ENCODE measurements around the gene TIAM2. TPM values are rescaled to one million over a fixed set of nuclear protein-coding genes. Genes with fewer than 3 reads are reported as not detected.
"Not testable (repeated sequence)": the region's sequence is repeated elsewhere in the genome, so short reads cannot be mapped to it uniquely, and the experiment has no call there.

Gene TIAM2
- total and polyA plus RNA-seq, 9 donors, result 9.1 to 15.6 (median 10.3) TPM

DNA sequence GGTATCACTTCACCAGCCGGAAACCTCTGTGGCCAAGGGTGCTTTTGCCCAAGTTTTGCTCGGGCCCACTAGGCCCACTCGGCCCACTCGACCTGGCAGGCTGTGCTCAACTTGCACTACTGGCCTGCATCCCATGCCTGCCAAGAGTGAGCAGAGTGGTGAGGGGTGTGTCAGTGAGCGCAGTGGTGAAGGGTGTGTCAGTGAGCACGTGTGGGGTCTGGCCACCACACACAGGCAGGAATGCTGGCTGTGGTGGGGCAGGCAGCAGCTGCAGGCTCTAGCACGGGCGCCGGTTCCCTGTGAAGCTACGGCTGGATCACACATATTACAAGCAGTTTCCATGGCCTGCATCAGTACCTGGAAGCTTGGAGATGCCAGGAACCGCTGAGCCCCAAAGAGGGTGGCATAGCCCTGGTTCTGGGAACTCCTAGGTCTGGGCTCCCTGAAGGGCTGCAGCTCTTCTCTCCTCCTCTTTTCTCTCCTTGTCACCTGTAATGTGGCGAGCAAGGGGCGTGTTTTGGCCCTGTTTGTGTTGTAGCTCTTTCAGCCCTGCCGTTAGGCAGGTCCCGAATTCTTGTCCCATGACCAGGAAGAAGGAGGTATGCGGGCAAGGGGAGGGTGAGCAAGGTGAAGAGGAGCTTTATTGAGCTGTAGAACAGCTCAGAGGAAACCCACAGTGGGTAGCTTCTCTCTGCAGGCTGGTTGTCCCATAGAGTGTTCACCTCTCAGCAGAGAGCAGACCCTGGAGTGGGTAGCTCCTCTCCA, 217.7 kb downstream of the TIAM2 start:
- no peak overlapping the region for H3K27ac ChIP-seq
- H3K36me3 ChIP-seq, result no peaks in the 10 kb centered on the region
- no peak for TF ChIP-seq EP300 (IDR thresholded peaks at IDR 0.05)
- TF ChIP-seq, protein P1, sequence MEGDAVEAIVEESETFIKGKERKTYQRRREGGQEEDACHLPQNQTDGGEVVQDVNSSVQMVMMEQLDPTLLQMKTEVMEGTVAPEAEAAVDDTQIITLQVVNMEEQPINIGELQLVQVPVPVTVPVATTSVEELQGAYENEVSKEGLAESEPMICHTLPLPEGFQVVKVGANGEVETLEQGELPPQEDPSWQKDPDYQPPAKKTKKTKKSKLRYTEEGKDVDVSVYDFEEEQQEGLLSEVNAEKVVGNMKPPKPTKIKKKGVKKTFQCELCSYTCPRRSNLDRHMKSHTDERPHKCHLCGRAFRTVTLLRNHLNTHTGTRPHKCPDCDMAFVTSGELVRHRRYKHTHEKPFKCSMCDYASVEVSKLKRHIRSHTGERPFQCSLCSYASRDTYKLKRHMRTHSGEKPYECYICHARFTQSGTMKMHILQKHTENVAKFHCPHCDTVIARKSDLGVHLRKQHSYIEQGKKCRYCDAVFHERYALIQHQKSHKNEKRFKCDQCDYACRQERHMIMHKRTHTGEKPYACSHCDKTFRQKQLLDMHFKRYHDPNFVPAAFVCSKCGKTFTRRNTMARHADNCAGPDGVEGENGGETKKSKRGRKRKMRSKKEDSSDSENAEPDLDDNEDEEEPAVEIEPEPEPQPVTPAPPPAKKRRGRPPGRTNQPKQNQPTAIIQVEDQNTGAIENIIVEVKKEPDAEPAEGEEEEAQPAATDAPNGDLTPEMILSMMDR (IDR thresholded peaks at IDR 0.05), result no peak
- TF ChIP-seq POLR2A (IDR thresholded peaks at IDR 0.05), result no peak
- no peaks in the 10 kb centered on the region for H3K4me1 ChIP-seq (ENCODE audit: insufficient read depth)
- H3K9me3 ChIP-seq, result no peaks in the 10 kb centered on the region
- H3K27me3 ChIP-seq, result no peaks in the 10 kb centered on the region
- no peak overlapping the region for H3K4me3 ChIP-seq
- 88 to 94% (median 92%) methylated on average over 16 of the region's 16 CpGs for WGBS, 3 donors
- intact Hi-C loops (cut with DNase I), result no loop called here
- no peak for DNase-seq

DNA sequence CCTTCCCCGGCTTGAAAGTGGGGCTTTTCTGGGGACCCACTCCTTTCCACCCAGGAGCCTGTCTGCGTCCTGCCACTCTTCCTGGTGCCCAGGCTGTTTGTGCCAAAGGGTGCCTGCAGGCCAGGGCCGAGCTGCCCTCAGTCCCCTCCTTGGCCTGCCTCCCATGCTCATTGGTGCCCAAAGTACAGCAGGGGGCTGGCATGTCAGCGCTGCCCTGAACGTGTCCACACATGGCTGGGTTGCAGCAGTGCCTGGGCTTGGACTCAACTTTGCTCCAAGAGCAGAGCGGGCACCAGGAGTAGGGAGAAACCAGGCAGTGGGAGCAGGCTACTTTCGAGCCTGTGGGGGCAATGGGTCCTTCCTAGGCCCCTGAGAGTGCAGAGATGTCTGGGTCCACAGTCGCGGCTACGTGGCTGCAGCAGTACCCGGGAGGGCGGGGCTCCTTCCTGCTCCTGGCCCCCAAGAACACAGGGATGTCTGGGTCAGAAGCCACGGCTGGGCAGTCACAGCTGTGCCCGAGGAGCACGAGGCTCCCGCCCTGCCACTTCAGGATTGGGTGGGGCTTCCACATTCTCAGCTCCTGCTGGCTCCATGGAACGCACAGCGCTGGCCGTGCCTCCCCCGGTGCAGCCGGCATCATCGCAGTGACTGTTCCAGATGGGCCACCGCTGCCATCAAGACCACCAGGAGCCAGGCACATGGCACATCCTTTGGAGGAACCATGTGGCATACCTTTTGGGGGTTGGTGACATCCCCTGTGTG, 218.7 kb downstream of the TIAM2 start:
- Histone ChIP-seq H3K27ac (no peak overlapping the region), H3K36me3 (no peaks in the 10 kb centered on the region), H3K4me1 (ENCODE audit: insufficient read depth) (no peaks in the 10 kb centered on the region), H3K4me3 (no peak overlapping the region), H3K27me3 (no peaks in the 10 kb centered on the region), H3K9me3 (no peaks in the 10 kb centered on the region)
- intact Hi-C loops (cut with DNase I), result no loop called here
- WGBS, 3 donors, result 90 to 94% (median 90%) methylated on average over 23 of the region's 23 CpGs
- no peak for DNase-seq
- TF ChIP-seq, protein P1 (IDR thresholded peaks at IDR 0.05), result no peak
- TF ChIP-seq EP300 (IDR thresholded peaks at IDR 0.05), result no peak
- TF ChIP-seq POLR2A (IDR thresholded peaks at IDR 0.05), result no peak

DNA sequence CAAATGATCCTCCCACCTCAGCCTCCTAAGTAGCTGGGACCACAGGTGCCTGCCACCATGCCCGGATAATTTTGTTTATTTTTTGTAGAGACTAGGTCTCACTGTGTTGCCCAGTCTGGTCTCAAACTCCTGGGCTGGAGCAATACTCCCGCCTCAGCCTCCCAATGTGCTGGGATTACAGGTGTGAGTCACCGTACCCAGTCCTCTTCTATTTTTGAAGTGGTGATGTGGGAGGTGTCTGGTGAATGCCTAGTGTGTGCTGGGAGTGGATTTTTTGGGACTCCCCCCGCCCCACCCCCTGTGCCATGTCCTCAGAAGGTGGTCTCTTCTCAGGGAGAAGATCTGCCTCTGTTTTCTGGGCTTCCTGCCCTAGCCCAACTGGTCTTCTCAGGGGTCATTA, 220.8 kb downstream of the TIAM2 start:
- no peak overlapping the region for H3K4me3 ChIP-seq
- 83 to 89% (median 89%) methylated on average over 4 of the region's 4 CpGs for WGBS, 3 donors
- H3K27ac ChIP-seq, result no peak overlapping the region
- no peaks in the 10 kb centered on the region for H3K9me3 ChIP-seq
- TF ChIP-seq, protein P1 (IDR thresholded peaks at IDR 0.05), result no peak
- TF ChIP-seq EP300 (IDR thresholded peaks at IDR 0.05), result no peak
- H3K27me3 ChIP-seq, result no peaks in the 10 kb centered on the region
- H3K36me3 ChIP-seq, result no peaks in the 10 kb centered on the region
- no peaks in the 10 kb centered on the region for H3K4me1 ChIP-seq (ENCODE audit: insufficient read depth)
- intact Hi-C loops (cut with DNase I), result no loop called here
- no peak for DNase-seq

DNA sequence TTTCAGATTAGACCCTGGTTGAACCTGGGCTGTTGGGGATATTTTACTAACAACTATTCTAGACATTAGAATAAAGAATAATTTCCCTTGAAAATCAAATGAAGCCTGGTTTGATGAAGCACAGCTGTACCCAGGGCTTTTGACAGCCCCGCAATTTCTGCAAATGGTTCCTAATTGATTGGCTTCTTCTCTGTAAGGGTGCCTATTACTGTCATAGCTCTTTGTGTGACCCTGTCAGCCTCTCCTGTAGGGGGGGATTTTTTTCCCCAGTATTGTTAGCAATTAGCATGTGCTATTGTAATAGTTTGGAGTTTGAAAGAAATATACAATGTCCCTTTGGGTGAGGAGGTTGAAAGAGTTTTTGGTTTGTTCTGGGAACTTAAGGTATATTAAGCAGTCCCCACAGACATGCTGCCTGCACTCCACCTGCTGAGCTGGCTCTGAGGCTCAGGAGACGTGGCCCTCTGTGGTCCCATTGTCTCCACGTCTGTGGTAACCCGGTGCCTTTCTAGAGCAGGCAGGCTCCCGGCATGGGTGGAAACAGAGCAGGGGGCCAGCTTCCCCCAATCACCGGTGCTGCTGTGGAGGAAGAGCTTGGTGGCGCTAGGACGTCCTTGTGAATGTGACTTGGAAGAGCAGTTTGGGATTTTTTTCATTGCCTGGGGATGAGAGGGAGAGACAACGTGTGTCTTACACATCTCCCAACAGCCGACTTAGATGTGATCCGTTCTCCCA, 221.4 kb downstream of the TIAM2 start:
- DNase-seq, result no peak
- Histone ChIP-seq H3K27ac (no peak overlapping the region), H3K4me3 (no peak overlapping the region), H3K27me3 (no peaks in the 10 kb centered on the region), H3K9me3 (no peaks in the 10 kb centered on the region), H3K4me1 (ENCODE audit: insufficient read depth) (no peaks in the 10 kb centered on the region), H3K36me3 (no peaks in the 10 kb centered on the region)
- intact Hi-C loops (cut with DNase I), result no loop called here
- 65 to 72% (median 67%) methylated on average over 11 of the region's 11 CpGs for WGBS, 3 donors
- TF ChIP-seq POLR2A (IDR thresholded peaks at IDR 0.05), result no peak
- no peak for TF ChIP-seq EP300 (IDR thresholded peaks at IDR 0.05)
- TF ChIP-seq, protein P1 (IDR thresholded peaks at IDR 0.05), result no peak

DNA sequence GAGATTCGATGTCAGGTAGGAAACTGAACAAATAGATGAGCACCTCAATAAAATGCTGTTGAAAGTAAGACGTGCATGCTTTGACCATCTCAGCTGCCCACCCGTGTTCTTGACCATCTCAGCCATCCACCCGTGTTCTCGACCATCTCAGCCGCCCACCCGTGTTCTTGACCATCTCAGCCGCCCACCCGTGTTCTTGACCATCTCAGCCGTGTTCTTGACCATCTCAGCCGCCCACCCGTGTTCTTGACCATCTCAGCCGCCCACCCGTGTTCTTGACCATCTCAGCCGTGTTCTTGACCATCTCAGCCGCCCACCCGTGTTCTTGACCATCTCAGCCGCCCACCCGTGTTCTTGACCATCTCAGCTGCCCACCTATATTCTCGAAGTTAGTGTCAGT, 223.6 kb downstream of the TIAM2 start:
- WGBS, 3 donors, result 92 to 93% (median 92%) methylated on average over 20 of the region's 20 CpGs
- H3K27me3 ChIP-seq; intact Hi-C loops (cut with DNase I); H3K4me3 ChIP-seq; H3K27ac ChIP-seq; H3K36me3 ChIP-seq; DNase-seq; H3K4me1 ChIP-seq (ENCODE audit: insufficient read depth); H3K9me3 ChIP-seq: not testable (repeated sequence)

Measured in ovary (tissue), 9 donors.